ENCODE results near the gene RNASE3. TPM values are rescaled to one million over a fixed set of nuclear protein-coding genes. Genes with fewer than 3 reads are reported as not detected.

Gene RNASE3
- total RNA-seq, 1 donor from 2014 or later, result not detected

- Histone ChIP-seq H3K4me1 (no peaks in the 10 kb centered on the region), H3K4me3 (no peak overlapping the region), H3K27me3 (ENCODE audit: low read depth) (peaks cover 32% of the 10 kb centered on the region), H3K9me3 (replicated peaks) (no peaks in the 10 kb centered on the region), H3K36me3 (no peaks in the 10 kb centered on the region), H3K27ac (replicated peaks) (no peak overlapping the region)
- intact Hi-C loops (cut with micrococcal nuclease), result no loop called here
- DNase-seq, result no peak
- TF ChIP-seq, protein P1, sequence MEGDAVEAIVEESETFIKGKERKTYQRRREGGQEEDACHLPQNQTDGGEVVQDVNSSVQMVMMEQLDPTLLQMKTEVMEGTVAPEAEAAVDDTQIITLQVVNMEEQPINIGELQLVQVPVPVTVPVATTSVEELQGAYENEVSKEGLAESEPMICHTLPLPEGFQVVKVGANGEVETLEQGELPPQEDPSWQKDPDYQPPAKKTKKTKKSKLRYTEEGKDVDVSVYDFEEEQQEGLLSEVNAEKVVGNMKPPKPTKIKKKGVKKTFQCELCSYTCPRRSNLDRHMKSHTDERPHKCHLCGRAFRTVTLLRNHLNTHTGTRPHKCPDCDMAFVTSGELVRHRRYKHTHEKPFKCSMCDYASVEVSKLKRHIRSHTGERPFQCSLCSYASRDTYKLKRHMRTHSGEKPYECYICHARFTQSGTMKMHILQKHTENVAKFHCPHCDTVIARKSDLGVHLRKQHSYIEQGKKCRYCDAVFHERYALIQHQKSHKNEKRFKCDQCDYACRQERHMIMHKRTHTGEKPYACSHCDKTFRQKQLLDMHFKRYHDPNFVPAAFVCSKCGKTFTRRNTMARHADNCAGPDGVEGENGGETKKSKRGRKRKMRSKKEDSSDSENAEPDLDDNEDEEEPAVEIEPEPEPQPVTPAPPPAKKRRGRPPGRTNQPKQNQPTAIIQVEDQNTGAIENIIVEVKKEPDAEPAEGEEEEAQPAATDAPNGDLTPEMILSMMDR (IDR thresholded peaks at IDR 0.05; ENCODE audit: borderline replicate concordance), result no peak
These were observed 44.3 kb downstream of the RNASE3 start for GRCh38 chr14:20935303-20935984.

Other genes starting within 250 kb of the RNASE3 start
- not detected for gene OR6S1, start 249.7 kb upstream of the RNASE3 start, total RNA-seq
- gene RNASE4, start 206.8 kb upstream of the RNASE3 start, total RNA-seq, result 9.0 TPM
- 3.7 TPM for gene ANG, start 202.6 kb upstream of the RNASE3 start, total RNA-seq
- gene EDDM3A, start 145.5 kb upstream of the RNASE3 start, total RNA-seq, result not detected
- gene EDDM3B, start 123.0 kb upstream of the RNASE3 start, total RNA-seq, result not detected
- 5.7 TPM for gene RNASE6, start 110.1 kb upstream of the RNASE3 start, total RNA-seq
- gene RNASE1, start 88.5 kb upstream of the RNASE3 start, total RNA-seq, result 294 TPM
- 1.3 TPM for gene RNASE2, start 64.1 kb downstream of the RNASE3 start, total RNA-seq
- gene METTL17, start 98.6 kb downstream of the RNASE3 start, total RNA-seq, result 37.3 TPM
- gene SLC39A2, start 107.9 kb downstream of the RNASE3 start, total RNA-seq, result not detected
- 346 TPM for gene NDRG2, start 133.7 kb downstream of the RNASE3 start, total RNA-seq
- gene TPPP2, start 138.8 kb downstream of the RNASE3 start, total RNA-seq, result 1.6 TPM
- not detected for gene RNASE13, start 143.4 kb downstream of the RNASE3 start, total RNA-seq
- gene RNASE7, start 151.0 kb downstream of the RNASE3 start, total RNA-seq, result not detected
- not detected for gene RNASE8, start 166.4 kb downstream of the RNASE3 start, total RNA-seq
- gene ARHGEF40, start 178.9 kb downstream of the RNASE3 start, total RNA-seq, result 21.3 TPM
- gene ZNF219, start 207.3 kb downstream of the RNASE3 start, total RNA-seq, result 44.9 TPM
- gene TMEM253, start 209.7 kb downstream of the RNASE3 start, total RNA-seq, result 0.19 TPM

Data from left ventricle myocardium inferior (tissue), 1 donor.